Measurements from ENCODE around the gene OXT. TPM values are rescaled to one million over a fixed set of nuclear protein-coding genes. Genes with fewer than 3 reads are reported as not detected.

Gene OXT
- total and polyA plus RNA-seq, 5 donors from 2014 or later, result 0.50 to 0.83 (median 0.61) TPM; not detected in 2

Other genes starting within 250 kb of the OXT start
- gene PCED1A, start 231.0 kb upstream of the OXT start, total RNA-seq, result 47.2 TPM
- gene PCED1A, start 231.0 kb upstream of the OXT start, polyA plus RNA-seq, result 10 to 100 TPM; 17.8 to 24.9 (median 19.5) TPM
- gene VPS16, start 230.9 kb upstream of the OXT start, total RNA-seq, result 53.9 TPM
- gene VPS16, start 230.9 kb upstream of the OXT start, polyA plus RNA-seq, result 10 to 100 TPM; 30.6 to 35.3 (median 30.9) TPM
- gene PTPRA, start 198.1 kb upstream of the OXT start, total RNA-seq, result 103 TPM
- 10 to 100 TPM; 26.2 to 35.5 (median 32.3) TPM for gene PTPRA, start 198.1 kb upstream of the OXT start, polyA plus RNA-seq
- 1.9 TPM for gene GNRH2, start 28.0 kb upstream of the OXT start, total RNA-seq
- gene GNRH2, start 28.0 kb upstream of the OXT start, polyA plus RNA-seq, result not detected
- 17.6 TPM for gene MRPS26, start 25.6 kb upstream of the OXT start, total RNA-seq
- gene MRPS26, start 25.6 kb upstream of the OXT start, polyA plus RNA-seq, result 10 to 100 TPM; 69.6 to 78.8 (median 72.7) TPM
- 1.4 TPM for gene AVP, start 13.1 kb downstream of the OXT start, total RNA-seq
- gene AVP, start 13.1 kb downstream of the OXT start, polyA plus RNA-seq, result not detected
- 35.0 TPM for gene FASTKD5, start 88.2 kb downstream of the OXT start, total RNA-seq
- 10 to 100 TPM; 17.4 to 31.1 (median 25.8) TPM for gene FASTKD5, start 88.2 kb downstream of the OXT start, polyA plus RNA-seq
- gene UBOX5, start 88.2 kb downstream of the OXT start, total RNA-seq, result 9.3 TPM
- 1 to 10 TPM; 5.3 to 7.7 (median 6.8) TPM for gene UBOX5, start 88.2 kb downstream of the OXT start, polyA plus RNA-seq
- 24.2 TPM for gene LZTS3, start 101.9 kb downstream of the OXT start, total RNA-seq
- gene LZTS3, start 101.9 kb downstream of the OXT start, polyA plus RNA-seq, result 1 to 10 TPM; 1.0 to 2.3 (median 1.1) TPM
- 39.2 TPM for gene DDRGK1, start 133.1 kb downstream of the OXT start, total RNA-seq
- 10 to 100 TPM; 44.7 to 53.8 (median 49.5) TPM for gene DDRGK1, start 133.1 kb downstream of the OXT start, polyA plus RNA-seq
- gene ITPA, start 137.9 kb downstream of the OXT start, total RNA-seq, result 51.1 TPM
- gene ITPA, start 137.9 kb downstream of the OXT start, polyA plus RNA-seq, result 10 to 100 TPM; 56.6 to 97.1 (median 88.5) TPM
- gene SLC4A11, start 167.6 kb downstream of the OXT start, total RNA-seq, result 0.52 TPM
- under 1 TPM in 1 of 4 donors, not detected in 3; 0.51 TPM for gene SLC4A11, start 167.6 kb downstream of the OXT start, polyA plus RNA-seq